Stimulated activated memory B cell treated with anti-CD40 and anti-IgM and Interleukin-4, amounts not matched to agents 10 μg/mL and 1 μg/mL and 100 μg/mL, for 72 hours (primary cell): Measurements from ENCODE around the gene STK32B.

ENCODE experiments used
- ATAC-seq: fragments of 150-1000 bp; cut with Tn5 transposase; 2 replicates; pipeline ENCODE4 v1.10.0; 2021
- H3K27ac Mint-ChIP-seq: one replicate; pipeline ENCODE4 v1.8.0; 2022; ENCODE audit warnings: mild to moderate bottlenecking, mixed read lengths
- H3K27me3 Mint-ChIP-seq: one replicate; pipeline ENCODE4 v1.8.0; 2022; ENCODE audit warnings: mixed read lengths
- H3K36me3 Mint-ChIP-seq: one replicate; pipeline ENCODE4 v1.8.0; 2022; ENCODE audit warnings: mixed read lengths
- H3K4me1 Mint-ChIP-seq: one replicate; pipeline ENCODE4 v1.8.0; 2022; ENCODE audit warnings: mixed read lengths
- H3K4me3 Mint-ChIP-seq: one replicate; pipeline ENCODE4 v1.8.0; 2022; ENCODE audit warnings: mild to moderate bottlenecking, moderate library complexity, mixed read lengths
- H3K9me3 Mint-ChIP-seq: one replicate; pipeline ENCODE4 v1.8.0; 2022; ENCODE audit warnings: mixed read lengths

Gene STK32B

GRCh38 chr4:5361968-5362367 is 310.7 kb downstream of the STK32B start:
- H3K36me3 Mint-ChIP-seq, result no peaks in the 10 kb centered on the region
- H3K4me1 Mint-ChIP-seq, result no peaks in the 10 kb centered on the region
- H3K27ac Mint-ChIP-seq, result no peak overlapping the region
- H3K9me3 Mint-ChIP-seq, result peaks cover 5% of the 10 kb centered on the region
- no peaks in the 10 kb centered on the region for H3K27me3 Mint-ChIP-seq
- ATAC-seq, result no peak
- no peak overlapping the region for H3K4me3 Mint-ChIP-seq

GRCh38 chr4:5364406-5364805 is 313.1 kb downstream of the STK32B start:
- ATAC-seq, result no peak

GRCh38 chr4:5365071-5366008 is 314.1 kb downstream of the STK32B start:
- Mint-ChIP-seq H3K36me3 (no peaks in the 10 kb centered on the region), H3K27me3 (no peaks in the 10 kb centered on the region), H3K4me3 (no peak overlapping the region), H3K9me3 (peaks cover 5% of the 10 kb centered on the region), H3K4me1 (no peaks in the 10 kb centered on the region), H3K27ac (no peak overlapping the region)
- ATAC-seq, result no peak

More at GRCh38 chr4:5364406-5364805, 313.1 kb downstream of the STK32B start:
- no peaks in the 10 kb centered on the region for H3K27me3 Mint-ChIP-seq
- no peak overlapping the region for H3K27ac Mint-ChIP-seq
- H3K4me1 Mint-ChIP-seq, result no peaks in the 10 kb centered on the region
- no peak overlapping the region for H3K4me3 Mint-ChIP-seq
- H3K9me3 Mint-ChIP-seq, result peaks cover 5% of the 10 kb centered on the region
- H3K36me3 Mint-ChIP-seq, result no peaks in the 10 kb centered on the region

GRCh38 chr4:5366009-5366386 is 314.7 kb downstream of the STK32B start:
- no peaks in the 10 kb centered on the region for H3K27me3 Mint-ChIP-seq
- H3K4me1 Mint-ChIP-seq, result no peaks in the 10 kb centered on the region
- H3K36me3 Mint-ChIP-seq, result no peaks in the 10 kb centered on the region
- H3K27ac Mint-ChIP-seq, result no peak overlapping the region
- no peak overlapping the region for H3K4me3 Mint-ChIP-seq
- H3K9me3 Mint-ChIP-seq, result peaks cover 5% of the 10 kb centered on the region
- ATAC-seq, result no peak

GRCh38 chr4:5366421-5366820 is 315.1 kb downstream of the STK32B start:
- Mint-ChIP-seq H3K4me1 (no peaks in the 10 kb centered on the region), H3K4me3 (no peak overlapping the region), H3K27me3 (no peaks in the 10 kb centered on the region), H3K36me3 (no peaks in the 10 kb centered on the region), H3K27ac (no peak overlapping the region), H3K9me3 (peaks cover 5% of the 10 kb centered on the region)
- no peak for ATAC-seq

- Mint-ChIP-seq H3K27me3 (no peaks in the 10 kb centered on the region), H3K9me3 (peaks cover under 1% of the 10 kb centered on the region), H3K4me3 (no peak overlapping the region), H3K36me3 (no peaks in the 10 kb centered on the region), H3K27ac (no peak overlapping the region), H3K4me1 (no peaks in the 10 kb centered on the region)
- ATAC-seq, result no peak
These were observed 317.1 kb downstream of the STK32B start for GRCh38 chr4:5368426-5368825.

GRCh38 chr4:5370286-5370685 is 319.0 kb downstream of the STK32B start:
- Mint-ChIP-seq H3K27me3 (no peaks in the 10 kb centered on the region), H3K9me3 (peaks cover 8% of the 10 kb centered on the region), H3K36me3 (no peaks in the 10 kb centered on the region), H3K4me1 (no peaks in the 10 kb centered on the region), H3K27ac (no peak overlapping the region), H3K4me3 (no peak overlapping the region)
- no peak for ATAC-seq

GRCh38 chr4:5371415-5372190 is 320.3 kb downstream of the STK32B start:
- H3K9me3 Mint-ChIP-seq, result peaks cover 8% of the 10 kb centered on the region
- ATAC-seq, result no peak
- H3K4me1 Mint-ChIP-seq, result no peaks in the 10 kb centered on the region
- no peak overlapping the region for H3K4me3 Mint-ChIP-seq
- no peaks in the 10 kb centered on the region for H3K36me3 Mint-ChIP-seq
- no peaks in the 10 kb centered on the region for H3K27me3 Mint-ChIP-seq
- no peak overlapping the region for H3K27ac Mint-ChIP-seq

GRCh38 chr4:5372198-5372597 is 320.9 kb downstream of the STK32B start:
- Mint-ChIP-seq H3K4me3 (no peak overlapping the region), H3K27me3 (no peaks in the 10 kb centered on the region), H3K9me3 (peaks cover 11% of the 10 kb centered on the region), H3K4me1 (no peaks in the 10 kb centered on the region), H3K27ac (no peak overlapping the region), H3K36me3 (no peaks in the 10 kb centered on the region)
- ATAC-seq, result no peak

- Mint-ChIP-seq H3K4me3 (no peak overlapping the region), H3K9me3 (peaks cover 16% of the 10 kb centered on the region), H3K4me1 (no peaks in the 10 kb centered on the region), H3K27me3 (no peaks in the 10 kb centered on the region), H3K36me3 (no peaks in the 10 kb centered on the region), H3K27ac (no peak overlapping the region)
- no peak for ATAC-seq
These were observed 322.0 kb downstream of the STK32B start for GRCh38 chr4:5373327-5373726.

- H3K9me3 Mint-ChIP-seq, result peaks cover 20% of the 10 kb centered on the region
- H3K27ac Mint-ChIP-seq, result no peak overlapping the region
- H3K36me3 Mint-ChIP-seq, result no peaks in the 10 kb centered on the region
- no peaks in the 10 kb centered on the region for H3K27me3 Mint-ChIP-seq
- no peak overlapping the region for H3K4me3 Mint-ChIP-seq
- no peak for ATAC-seq
- no peaks in the 10 kb centered on the region for H3K4me1 Mint-ChIP-seq
These were observed 323.3 kb downstream of the STK32B start for GRCh38 chr4:5374592-5374991.

GRCh38 chr4:5374994-5375393 is 323.7 kb downstream of the STK32B start:
- no peaks in the 10 kb centered on the region for H3K4me1 Mint-ChIP-seq
- H3K36me3 Mint-ChIP-seq, result no peaks in the 10 kb centered on the region
- peaks cover 20% of the 10 kb centered on the region for H3K9me3 Mint-ChIP-seq
- no peak overlapping the region for H3K4me3 Mint-ChIP-seq
- no peak overlapping the region for H3K27ac Mint-ChIP-seq
- ATAC-seq, result no peak
- no peaks in the 10 kb centered on the region for H3K27me3 Mint-ChIP-seq

GRCh38 chr4:5376015-5376414 is 324.7 kb downstream of the STK32B start:
- Mint-ChIP-seq H3K27ac (no peak overlapping the region), H3K9me3 (peaks cover 20% of the 10 kb centered on the region), H3K4me3 (no peak overlapping the region), H3K27me3 (no peaks in the 10 kb centered on the region), H3K36me3 (no peaks in the 10 kb centered on the region), H3K4me1 (no peaks in the 10 kb centered on the region)
- ATAC-seq, result no peak

GRCh38 chr4:5378002-5378401 is 326.7 kb downstream of the STK32B start:
- Mint-ChIP-seq H3K36me3 (no peaks in the 10 kb centered on the region), H3K4me3 (no peak overlapping the region)
- ATAC-seq, result no peak

GRCh38 chr4:5379895-5380294 is 328.6 kb downstream of the STK32B start:
- ATAC-seq, result no peak
- no peaks in the 10 kb centered on the region for H3K36me3 Mint-ChIP-seq
- peaks cover 12% of the 10 kb centered on the region for H3K27me3 Mint-ChIP-seq
- H3K4me1 Mint-ChIP-seq, result no peaks in the 10 kb centered on the region
- no peak overlapping the region for H3K27ac Mint-ChIP-seq
- H3K9me3 Mint-ChIP-seq, result peaks cover 14% of the 10 kb centered on the region
- H3K4me3 Mint-ChIP-seq, result no peak overlapping the region

More at GRCh38 chr4:5378002-5378401, 326.7 kb downstream of the STK32B start:
- no peaks in the 10 kb centered on the region for H3K4me1 Mint-ChIP-seq
- peaks cover 20% of the 10 kb centered on the region for H3K9me3 Mint-ChIP-seq
- H3K27me3 Mint-ChIP-seq, result no peaks in the 10 kb centered on the region
- H3K27ac Mint-ChIP-seq, result no peak overlapping the region
